Skeletal muscle tissue (tissue), 4 donors: Measurements from ENCODE around the gene F8. TPM values are rescaled to one million over a fixed set of nuclear protein-coding genes. Genes with fewer than 3 reads are reported as not detected.
"Not testable (repeated sequence)": the region's sequence is repeated elsewhere in the genome, so short reads cannot be mapped to it uniquely, and the experiment has no call there.

Experiments
- H3K27ac ChIP-seq: one replicate; pipeline ENCODE4 v1.7.0; 2013; ENCODE audit warnings: mild to moderate bottlenecking, low read depth, low read length, inconsistent platforms
- H3K27me3 ChIP-seq, 3 donors: one replicate each; pipeline ENCODE4 v1.7.0; 2013; ENCODE audit warnings: low read length in 3 of 3; ENCODE audit not compliant: control insufficient read depth in 3 of 3, insufficient read depth in 3 of 3
- H3K36me3 ChIP-seq, 3 donors: one replicate each; pipeline ENCODE4 v1.7.0; 2013; ENCODE audit warnings: low read length in 3 of 3; ENCODE audit not compliant: control insufficient read depth in 3 of 3, insufficient read depth in 3 of 3
- H3K4me1 ChIP-seq, 3 donors: one replicate each; pipeline ENCODE4 v1.7.0; 2013; ENCODE audit warnings: low read length in 3 of 3, mild to moderate bottlenecking in 3 of 3; ENCODE audit not compliant: control insufficient read depth in 3 of 3, insufficient read depth in 3 of 3
- H3K4me3 ChIP-seq, 3 donors: one replicate each; pipeline ENCODE4 v1.7.0; 2013; ENCODE audit warnings: low read length in 3 of 3
- H3K9ac ChIP-seq, 3 donors: one replicate each; pipeline ENCODE4 v1.7.0; 2013; ENCODE audit warnings: low read length in 3 of 3, mild to moderate bottlenecking in 3 of 3, moderate library complexity in 2 of 3, low read depth in 1 of 3
- H3K9me3 ChIP-seq, 3 donors: one replicate each; pipeline ENCODE4 v1.7.0; 2013; ENCODE audit warnings: low read length in 3 of 3; ENCODE audit not compliant: control insufficient read depth in 3 of 3
- total RNA-seq: library from RNA; depleted of rRNA; stranded (reverse); fragments of >200 nt; gene quantifications from one replicate; pipeline ENCODE4 v1.2.3, GENCODE V29; 2014
- donor health status: Osteomylitis.

F8 gene
- total RNA-seq, 1 donor from 2014 or later = 4.2 TPM

DNA sequence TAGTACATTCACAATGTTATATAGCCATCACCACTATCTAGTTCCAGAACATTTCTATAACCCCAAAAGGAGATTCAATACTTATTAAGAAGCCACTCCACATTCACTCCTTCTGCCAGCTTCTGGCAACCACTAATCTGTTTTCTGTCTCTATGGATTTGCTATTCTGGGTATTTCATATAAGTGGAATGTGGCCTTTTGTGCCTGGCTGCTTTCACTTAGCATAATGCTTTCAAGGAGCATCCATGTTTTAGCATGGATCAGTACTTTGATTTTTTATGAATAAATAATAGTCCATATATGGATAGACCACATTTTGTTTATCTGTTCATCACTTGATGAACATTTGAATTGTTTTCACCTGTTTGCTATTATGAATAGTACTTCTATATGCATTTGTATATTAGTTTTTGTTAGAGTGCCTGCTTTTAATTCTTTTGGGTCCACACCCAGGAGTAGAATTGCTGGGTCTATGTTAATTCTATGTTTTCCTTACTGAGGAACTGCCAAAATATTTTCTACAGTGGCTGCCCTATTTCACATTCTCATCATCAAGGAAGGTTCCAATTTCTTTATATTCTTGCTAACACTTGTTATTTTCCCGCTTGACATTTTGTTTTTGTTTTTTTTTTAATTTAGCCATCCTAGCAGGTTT is 171.4 kb downstream of the F8 start:
- H3K9ac ChIP-seq = no peak overlapping the region
- no peaks in the 10 kb centered on the region for H3K27me3 ChIP-seq
- H3K9me3 ChIP-seq = no peaks in the 10 kb centered on the region
- no peak overlapping the region for H3K27ac ChIP-seq
- H3K36me3 ChIP-seq = peaks cover 0 to 2% (median 0%) of the 10 kb centered on the region in 3 donors
- no peaks in the 10 kb centered on the region for H3K4me1 ChIP-seq
- no peak overlapping the region for H3K4me3 ChIP-seq

GRCh38 chrX:154840856-154841255 is 181.7 kb downstream of the F8 start:
- Histone ChIP-seq H3K9me3 (no peaks in the 10 kb centered on the region), H3K27me3 (no peaks in the 10 kb centered on the region), H3K4me1 (no peaks in the 10 kb centered on the region), H3K27ac (no peak overlapping the region), H3K9ac (no peak overlapping the region), H3K36me3 (no peaks in the 10 kb centered on the region), H3K4me3 (no peak overlapping the region)

DNA sequence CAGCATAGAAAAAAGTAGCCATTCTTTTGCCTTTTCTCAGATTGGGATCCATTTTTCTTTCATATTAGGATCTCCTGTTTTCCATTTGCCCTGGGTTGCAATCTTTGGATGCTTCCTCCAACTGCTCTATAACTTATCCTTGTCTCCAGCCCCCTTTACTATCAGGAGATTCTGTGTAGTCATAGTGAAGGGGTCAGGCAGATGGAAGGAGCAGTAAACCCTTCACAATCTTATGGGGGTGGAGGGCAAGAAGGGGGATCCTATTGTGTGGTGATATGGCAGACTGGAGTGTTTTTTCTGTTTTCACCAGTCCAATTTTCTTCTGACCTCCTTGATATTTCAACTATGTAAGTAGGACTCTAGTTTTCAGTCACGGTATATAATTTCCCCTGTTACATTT is 186.4 kb downstream of the F8 start:
- Histone ChIP-seq H3K9ac (no peak overlapping the region), H3K27ac (no peak overlapping the region), H3K4me3 (no peak overlapping the region), H3K27me3 (no peaks in the 10 kb centered on the region), H3K4me1 (no peaks in the 10 kb centered on the region), H3K9me3 (no peaks in the 10 kb centered on the region), H3K36me3 (no peaks in the 10 kb centered on the region)

GRCh38 chrX:154834562-154834961 is 188.0 kb downstream of the F8 start, which contains the start of gene SMIM9:
SMIM9 (minus strand) TSS chrX:154834662; CDS start chrX:154830856, 3,806 bp downstream.
- Histone ChIP-seq H3K27me3 (no peaks in the 10 kb centered on the region), H3K4me1 (no peaks in the 10 kb centered on the region), H3K9ac (no peak within 1 kb of the TSS), H3K4me3 (no peak within 1 kb of the TSS), H3K9me3 (no peaks in the 10 kb centered on the region), H3K27ac (no peak within 1 kb of the TSS), H3K36me3 (no peaks in the 10 kb centered on the region)

GRCh38 chrX:154833746-154834274 is 188.7 kb downstream of the F8 start:
- H3K9ac ChIP-seq = no peak overlapping the region
- H3K36me3 ChIP-seq = no peaks in the 10 kb centered on the region
- no peaks in the 10 kb centered on the region for H3K27me3 ChIP-seq
- H3K4me3 ChIP-seq = no peak overlapping the region
- H3K9me3 ChIP-seq = no peaks in the 10 kb centered on the region
- no peak overlapping the region for H3K27ac ChIP-seq
- no peaks in the 10 kb centered on the region for H3K4me1 ChIP-seq

- Histone ChIP-seq H3K9ac (no peak overlapping the region), H3K4me3 (no peak overlapping the region), H3K27me3 (no peaks in the 10 kb centered on the region), H3K27ac (no peak overlapping the region), H3K36me3 (no peaks in the 10 kb centered on the region), H3K4me1 (no peaks in the 10 kb centered on the region), H3K9me3 (no peaks in the 10 kb centered on the region)
Observed at GRCh38 chrX:154829926-154830442, 192.5 kb downstream of the F8 start.

DNA sequence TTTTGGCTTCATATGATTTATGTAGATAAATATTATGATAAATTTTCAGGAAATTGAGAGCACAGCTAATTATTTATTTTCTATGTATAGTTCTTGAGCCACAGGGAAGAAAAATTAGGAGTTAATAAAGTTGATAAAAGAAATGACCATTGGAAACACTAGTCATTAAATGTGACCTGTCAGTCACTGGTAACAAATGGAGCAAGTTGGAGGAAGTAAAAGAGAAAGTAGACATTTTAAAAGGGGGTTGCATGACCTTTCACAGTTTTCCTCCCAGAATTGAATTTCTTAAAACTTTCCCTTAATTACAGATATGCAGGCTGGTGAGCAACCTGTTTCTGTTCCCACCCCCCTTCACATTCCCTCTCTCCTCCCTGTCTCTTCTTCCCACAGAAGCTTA is 193.4 kb downstream of the F8 start:
- H3K9ac ChIP-seq = no peak overlapping the region
- no peaks in the 10 kb centered on the region for H3K36me3 ChIP-seq
- no peaks in the 10 kb centered on the region for H3K9me3 ChIP-seq
- H3K4me3 ChIP-seq = no peak overlapping the region
- no peaks in the 10 kb centered on the region for H3K27me3 ChIP-seq
- no peak overlapping the region for H3K27ac ChIP-seq
- no peaks in the 10 kb centered on the region for H3K4me1 ChIP-seq

DNA sequence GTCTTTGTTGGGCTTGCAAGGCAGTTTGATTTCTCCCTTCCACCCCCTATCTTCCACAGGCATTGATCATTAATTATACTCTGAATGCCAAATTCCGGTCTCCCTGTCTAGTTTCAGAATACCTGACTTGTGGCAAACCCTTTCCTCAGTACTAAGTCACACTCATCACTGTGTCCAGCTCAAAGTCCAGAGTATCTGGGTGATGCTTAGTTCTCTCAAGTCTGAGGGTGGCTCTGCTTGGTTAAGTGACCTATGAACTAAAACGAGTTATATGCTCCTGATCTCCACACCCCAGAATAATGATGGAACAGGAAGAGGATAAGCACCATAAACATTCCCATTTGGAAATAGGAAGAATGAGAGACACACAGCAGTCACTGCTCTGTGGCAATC is 194.5 kb downstream of the F8 start:
- no peaks in the 10 kb centered on the region for H3K36me3 ChIP-seq
- no peaks in the 10 kb centered on the region for H3K27me3 ChIP-seq
- H3K27ac ChIP-seq = no peak overlapping the region
- H3K4me1 ChIP-seq = no peaks in the 10 kb centered on the region
- no peaks in the 10 kb centered on the region for H3K9me3 ChIP-seq
- no peak overlapping the region for H3K9ac ChIP-seq
- no peak overlapping the region for H3K4me3 ChIP-seq

DNA sequence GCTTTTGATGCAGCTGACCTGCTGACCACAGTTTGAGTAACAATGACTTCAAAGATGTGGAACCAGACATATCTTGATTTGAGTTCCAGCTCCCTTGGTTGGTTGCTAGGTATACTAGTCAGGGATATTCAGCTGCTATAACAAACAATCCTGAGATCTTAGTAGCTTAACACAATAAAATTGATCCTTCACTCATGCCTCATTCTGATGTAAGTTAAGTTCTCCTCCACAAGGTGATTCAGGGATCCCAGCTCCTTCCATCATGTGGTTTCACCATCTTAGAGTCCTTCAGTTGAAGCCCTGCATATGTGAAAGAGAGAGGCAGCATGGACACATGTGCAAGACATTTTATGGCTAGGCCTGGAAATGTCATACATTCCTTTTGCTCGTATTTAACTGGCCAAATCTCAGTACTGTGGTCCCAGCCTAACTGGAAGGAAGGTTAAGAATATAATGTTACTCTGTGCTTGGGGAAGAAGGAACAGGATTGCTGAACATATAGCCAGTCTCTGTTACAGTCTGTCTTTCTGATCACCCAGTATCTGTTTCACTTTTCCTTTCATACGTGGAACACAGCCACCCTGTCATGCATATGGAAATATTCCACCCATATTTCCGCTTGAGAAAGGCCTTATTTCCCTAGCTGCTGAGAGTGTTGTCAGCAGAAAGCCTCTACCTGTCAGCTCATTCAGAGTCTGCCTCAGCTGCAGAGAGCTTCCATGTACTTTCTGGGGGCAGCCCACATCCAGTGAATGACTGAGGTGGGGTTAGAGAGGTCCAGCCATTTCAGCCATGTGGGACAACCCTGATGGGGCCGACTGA is 195.1 kb downstream of the F8 start:
- Histone ChIP-seq H3K27ac (no peak overlapping the region), H3K9ac (no peak overlapping the region), H3K4me1 (no peaks in the 10 kb centered on the region), H3K36me3 (no peaks in the 10 kb centered on the region), H3K27me3 (no peaks in the 10 kb centered on the region), H3K4me3 (no peak overlapping the region), H3K9me3 (no peaks in the 10 kb centered on the region)

- H3K36me3 ChIP-seq, H3K9ac ChIP-seq, H3K27me3 ChIP-seq, H3K9me3 ChIP-seq, H3K4me1 ChIP-seq, H3K27ac ChIP-seq, H3K4me3 ChIP-seq: not testable (repeated sequence)
Observed at GRCh38 chrX:154825586-154825985, 196.9 kb downstream of the F8 start.
